Spleen (tissue), 11 donors: ENCODE measurements around the gene LYL1. TPM values are rescaled to one million over a fixed set of nuclear protein-coding genes. Genes with fewer than 3 reads are reported as not detected.
A peak's percentile ranks its signal among the peaks of the same experiment; 100 is the strongest.

Experiments used
- DNase-seq: peaks from one replicate; pipeline ENCODE4 v3.0.0-alpha.2; 2020
- H3K27ac ChIP-seq, 8 donors: fragments of 200-600 bp; sonication (generic) in 7 of 8; 1 replicate in 4 of 8; 2 replicates in 4 of 8; pipeline versions ENCODE4 v1.5.0 to v1.8.0; 2016 to 2021; ENCODE audit warnings: inconsistent platforms in 4 of 8, mild to moderate bottlenecking in 4 of 8, moderate library complexity in 1 of 8
- H3K27me3 ChIP-seq, 7 donors: fragments of 200-600 bp; sonication (generic) in 6 of 7; replicated peaks in 1 of 7; 1 replicate in 4 of 7; 2 replicates in 3 of 7; pipeline versions ENCODE4 v1.5.0 to v1.8.0; 2016 to 2021; ENCODE audit warnings: inconsistent platforms in 3 of 7, mild to moderate bottlenecking in 1 of 7
- H3K36me3 ChIP-seq, 6 donors: fragments of 200-600 bp; sonication (generic) in 5 of 6; 1 replicate in 4 of 6; 2 replicates in 2 of 6; pipeline versions ENCODE4 v1.5.0 to v1.8.0; 2016 to 2021; ENCODE audit warnings: inconsistent platforms in 2 of 6
- H3K4me1 ChIP-seq, 6 donors: fragments of 200-600 bp; sonication (generic) in 5 of 6; 1 replicate in 3 of 6; 2 replicates in 3 of 6; pipeline versions ENCODE4 v1.5.0 to v1.8.0; 2016 to 2021; ENCODE audit warnings: inconsistent platforms in 3 of 6
- H3K4me3 ChIP-seq, 8 donors: fragments of 200-600 bp; sonication (generic) in 7 of 8; 1 replicate in 4 of 8; 2 replicates in 4 of 8; pipeline versions ENCODE4 v1.5.0 to v1.8.0; 2016 to 2021; ENCODE audit warnings: inconsistent platforms in 4 of 8, mild to moderate bottlenecking in 4 of 8, moderate library complexity in 2 of 8
- H3K9me3 ChIP-seq, 8 donors: fragments of 200-600 bp; sonication (generic) in 7 of 8; 1 replicate in 4 of 8; 2 replicates in 4 of 8; pipeline versions ENCODE4 v1.5.0 to v1.8.0; 2016 to 2021; ENCODE audit warnings: inconsistent platforms in 4 of 8
- CTCF ChIP-seq, 11 experiments: fragments of 200-600 bp in 7 of 11; fragments of 450-650 bp in 4 of 11; sonication (generic) in 4 of 11; IDR thresholded peaks in 8 of 11; conservative IDR thresholded peaks in 3 of 11; 1 replicate in 7 of 11; 2 replicates in 4 of 11; pipeline versions ENCODE4 v1.4.0 to v1.8.0; 2016 to 2021; ENCODE audit warnings: antibody characterized with exemption in 11 of 11, inconsistent platforms in 4 of 11, mild to moderate bottlenecking in 1 of 11
- POLR2A ChIP-seq, 3 donors: fragments of 450-650 bp; IDR thresholded peaks; one replicate each; pipeline ENCODE4 v1.5.1; 2017; ENCODE audit warnings: antibody characterized with exemption in 3 of 3, mild to moderate bottlenecking in 1 of 3
- POLR2AphosphoS5 ChIP-seq, 3 donors: sonication (generic); formaldehyde crosslinking; IDR thresholded peaks; one replicate each; pipeline ENCODE4 v1.5.1; 2017; ENCODE audit warnings: antibody characterized with exemption in 3 of 3
- WGBS, 5 donors: extraction: QIAGEN DNeasy Blood & Tissue Kit in 3 of 5; methylation state at CpG; one replicate each; pipeline versions ENCODE4 v1.1.5 to v1.1.7; 2013 to 2018; 5-methylcytosine and 5-hydroxymethylcytosine counted together
- intact Hi-C: fragments of 100-400 bp; cut with DNase I; formaldehyde crosslinking; loops from one replicate; pipeline ENCODE4 v1.15.0; 2023; ENCODE audit warnings: low total_unique reads
- polyA plus RNA-seq, 3 donors: library from polyadenylated mRNA; stranded (reverse); fragments of 200-250 nt; gene quantifications; one replicate each; pipeline ENCODE4 v1.2.1, GENCODE V29; 2013
- total RNA-seq, 7 donors: library from RNA; depleted of rRNA in 3 of 7; stranded (reverse); fragments of >200 nt in 3 of 7; fragmentation: NEBNext Ultra II Directional in 4 of 7; extraction: Animal tissue kit (Norgen Biotek cat#: 25700) in 4 of 7; gene quantifications; one replicate each; pipeline versions ENCODE4 v1.1.0 to v1.2.1, GENCODE V29; 2016 to 2021
- donor health status: healthy with polysubstance abuse.
- donor health status: DM: no; HTN: no; CAD: no; lungs with moderate emphysema.
- donor health status: DM: no; HTN: no; CAD: no.
- donor health status: Bipolar disorder and iron deficiency.
- donor health status: healthy.
- donor health status: DM: no; HTN: no; CAD: no.
- donor health status: DM: yes; HTN: yes; CAD: no.

The LYL1 gene
- total and polyA plus RNA-seq, 10 donors = 35.5 to 86.9 (median 59.4) TPM

- H3K36me3 ChIP-seq = no peaks in the 10 kb centered on the region
- DNase-seq = no peak
- intact Hi-C loops = loop anchor here (5.0 kb wide), 1 partner anchor 85 kb away; no protein-coding TSS in a partner anchor
- TF ChIP-seq POLR2A (IDR thresholded peaks at IDR 0.05) = no peak
- TF ChIP-seq CTCF (IDR thresholded peaks at IDR 0.05 in 8 of 11, conservative IDR thresholded peaks at IDR 0.05 in 3 of 11) = no peak
- no peak for TF ChIP-seq POLR2AphosphoS5 (IDR thresholded peaks at IDR 0.05)
- H3K27me3 ChIP-seq = peaks cover 0 to 27% (median 0%) of the 10 kb centered on the region in 7 donors
- no peak overlapping the region for H3K4me3 ChIP-seq
- peaks cover 8 to 38% (median 21%) of the 10 kb centered on the region in 6 donors for H3K4me1 ChIP-seq
- no peaks in the 10 kb centered on the region for H3K9me3 ChIP-seq
- no peak overlapping the region for H3K27ac ChIP-seq
Measured at GRCh38 chr19:13062317-13062716, 40.3 kb downstream of the LYL1 start.

GRCh38 chr19:13060964-13061927, 41.4 kb downstream of the LYL1 start:
- DNase-seq = peak; percentile 95
- WGBS, 5 donors = 0 to 6% (median 1%) methylated on average over 23 to 40 of the region's 40 CpGs
- intact Hi-C loops = loop anchor here (5.0 kb wide), 1 partner anchor 84 kb away; no protein-coding TSS in a partner anchor

GRCh38 chr19:13060233-13060963, 42.3 kb downstream of the LYL1 start:
- H3K9me3 ChIP-seq = no peaks in the 10 kb centered on the region
- TF ChIP-seq CTCF (IDR thresholded peaks at IDR 0.05 in 8 of 11, conservative IDR thresholded peaks at IDR 0.05 in 3 of 11) (no peak), POLR2AphosphoS5 (IDR thresholded peaks at IDR 0.05) (no peak), POLR2A (IDR thresholded peaks at IDR 0.05) (no peak)
- H3K27me3 ChIP-seq = peaks cover 0 to 27% (median 0%) of the 10 kb centered on the region in 7 donors
- 32 to 47% (median 37%) methylated on average over 16 to 19 of the region's 19 CpGs for WGBS, 5 donors
- no peaks in the 10 kb centered on the region for H3K36me3 ChIP-seq
- intact Hi-C loops = loop anchor here (5.0 kb wide), 1 partner anchor 83 kb away; no protein-coding TSS in a partner anchor
- H3K4me1 ChIP-seq = peaks cover 8 to 57% (median 30%) of the 10 kb centered on the region in 6 donors
- H3K4me3 ChIP-seq = peak overlapping the region in 5 of 8 donors; percentile 36 to 73 (median 46)
- peak overlapping the region in 5 of 8 donors; percentile 5 to 52 (median 30) for H3K27ac ChIP-seq
- no peak for DNase-seq

More at GRCh38 chr19:13060964-13061927, 41.4 kb downstream of the LYL1 start:
- no peaks in the 10 kb centered on the region for H3K36me3 ChIP-seq
- H3K27me3 ChIP-seq = peaks cover 0 to 27% (median 0%) of the 10 kb centered on the region in 7 donors
- H3K4me3 ChIP-seq = peak overlapping the region; percentile 18 to 73 (median 44)
- no peaks in the 10 kb centered on the region for H3K9me3 ChIP-seq
- peaks cover 8 to 49% (median 24%) of the 10 kb centered on the region in 6 donors for H3K4me1 ChIP-seq
- TF ChIP-seq POLR2AphosphoS5 (IDR thresholded peaks at IDR 0.05) (peak; percentile 47 to 75 (median 74)), POLR2A (IDR thresholded peaks at IDR 0.05) (no peak), CTCF (IDR thresholded peaks at IDR 0.05 in 8 of 11, conservative IDR thresholded peaks at IDR 0.05 in 3 of 11) (peak; percentile 90 to 99 (median 97))
- peak overlapping the region in 4 of 8 donors; percentile 30 to 52 (median 42) for H3K27ac ChIP-seq
